GM23248 (cell line): ENCODE results near the gene PANK2.

ENCODE experiments used
- EZH2 ChIP-seq: fragments of 200-600 bp; sonication (generic); IDR thresholded peaks from 2 replicates; pipeline ENCODE4 v1.6.1; 2018; ENCODE audit warnings: antibody characterized with exemption, mild to moderate bottlenecking; ENCODE audit not compliant: insufficient read depth, poor library complexity, severe bottlenecking
- EZH2phosphoT487 ChIP-seq: fragments of 200-600 bp; sonication (generic); IDR thresholded peaks from 2 replicates; pipeline ENCODE4 v1.6.1; 2018; ENCODE audit warnings: antibody characterized with exemption, moderate library complexity, mild to moderate bottlenecking, low read depth; ENCODE audit not compliant: insufficient read depth

- TF ChIP-seq EZH2phosphoT487, result no peak
- no peak for TF ChIP-seq EZH2
These were observed 15.0 kb downstream of the PANK2 start for GRCh38 chr20:3904224-3904623.
